Ovary (tissue), 3 donors: ENCODE data around the gene UBE2D3.

Source experiments
- CTCF ChIP-seq, 3 donors: fragments of 450-650 bp in 2 of 3; fragments of 200-600 bp in 1 of 3; IDR thresholded peaks; one replicate each; pipeline versions ENCODE4 v1.5.1 to v1.8.0; 2016 to 2022; ENCODE audit warnings: antibody characterized with exemption in 3 of 3, mild to moderate bottlenecking in 1 of 3
- EP300 ChIP-seq: sonication (generic); formaldehyde crosslinking; IDR thresholded peaks from one replicate; pipeline ENCODE4 v1.6.1; 2017; ENCODE audit warnings: antibody characterized with exemption
- donor health status: DM: no; HTN: no; CAD: no.

GRCh38 chr4:102858828-102859464 is 31.6 kb upstream of the UBE2D3 start:
- TF ChIP-seq CTCF (IDR thresholded peaks at IDR 0.05) (no peak), EP300 (no peak)
